ENCODE results near the gene MADD. TPM values are rescaled to one million over a fixed set of nuclear protein-coding genes. Genes with fewer than 3 reads are reported as not detected.
A peak's percentile ranks its signal among the peaks of the same experiment; 100 is the strongest.

Gene MADD
- total and polyA plus RNA-seq, 4 donors = 46.4 to 130 (median 90.9) TPM

GRCh38 chr11:47271328-47271727 is 1.4 kb downstream of the MADD start:
- DNase-seq (ENCODE audit: low read depth in 4 of 6, low spot score in 6 of 6) = no peak
- WGBS (ENCODE audit: insufficient coverage) = 72% methylated on average over 2 of the region's 4 CpGs

GRCh38 chr11:47271961-47272661 is 2.2 kb downstream of the MADD start:
- WGBS (ENCODE audit: insufficient coverage) = 39% methylated on average over 4 of the region's 11 CpGs
- Histone ChIP-seq H3K4me1 (ENCODE audit: control insufficient read depth, insufficient read depth, low read length) (peaks cover 27% of the 10 kb centered on the region), H3K4me3 (ENCODE audit: low read depth, low read length) (no peak overlapping the region), H3K9me3 (ENCODE audit: control insufficient read depth, insufficient read depth, low read length) (no peaks in the 10 kb centered on the region), H3K27me3 (ENCODE audit: control insufficient read depth, insufficient read depth, low read length) (no peaks in the 10 kb centered on the region), H3K27ac (ENCODE audit: low read depth, low read length) (no peak overlapping the region), H3K36me3 (ENCODE audit: control insufficient read depth, insufficient read depth, low read length) (peaks cover 26% of the 10 kb centered on the region)
- peak in 1 of 6 donors; percentile 23 for DNase-seq (ENCODE audit: low read depth in 4 of 6, low spot score in 6 of 6)

More at GRCh38 chr11:47271328-47271727, 1.4 kb downstream of the MADD start:
- peak overlapping the region; percentile 69 for H3K4me3 ChIP-seq (ENCODE audit: low read depth, low read length)
- H3K36me3 ChIP-seq (ENCODE audit: control insufficient read depth, insufficient read depth, low read length) = peaks cover 20% of the 10 kb centered on the region
- H3K9me3 ChIP-seq (ENCODE audit: control insufficient read depth, insufficient read depth, low read length) = no peaks in the 10 kb centered on the region
- H3K27ac ChIP-seq (ENCODE audit: low read depth, low read length) = no peak overlapping the region
- H3K4me1 ChIP-seq (ENCODE audit: control insufficient read depth, insufficient read depth, low read length) = peaks cover 27% of the 10 kb centered on the region
- no peaks in the 10 kb centered on the region for H3K27me3 ChIP-seq (ENCODE audit: control insufficient read depth, insufficient read depth, low read length)

GRCh38 chr11:47272706-47273105 is 2.8 kb downstream of the MADD start:
- Histone ChIP-seq H3K4me1 (ENCODE audit: control insufficient read depth, insufficient read depth, low read length) (peaks cover 26% of the 10 kb centered on the region), H3K27ac (ENCODE audit: low read depth, low read length) (no peak overlapping the region), H3K9me3 (ENCODE audit: control insufficient read depth, insufficient read depth, low read length) (no peaks in the 10 kb centered on the region), H3K27me3 (ENCODE audit: control insufficient read depth, insufficient read depth, low read length) (no peaks in the 10 kb centered on the region), H3K36me3 (ENCODE audit: control insufficient read depth, insufficient read depth, low read length) (peaks cover 29% of the 10 kb centered on the region), H3K4me3 (ENCODE audit: low read depth, low read length) (no peak overlapping the region)
- no peak for DNase-seq (ENCODE audit: low read depth in 4 of 6, low spot score in 6 of 6)
- WGBS (ENCODE audit: insufficient coverage) = no CpG with 5 or more reads among the region's 1 CpG

GRCh38 chr11:47274495-47275235 is 4.7 kb downstream of the MADD start:
- Histone ChIP-seq H3K9me3 (ENCODE audit: control insufficient read depth, insufficient read depth, low read length) (no peaks in the 10 kb centered on the region), H3K27ac (ENCODE audit: low read depth, low read length) (no peak overlapping the region), H3K4me1 (ENCODE audit: control insufficient read depth, insufficient read depth, low read length) (peaks cover 10% of the 10 kb centered on the region), H3K4me3 (ENCODE audit: low read depth, low read length) (no peak overlapping the region), H3K36me3 (ENCODE audit: control insufficient read depth, insufficient read depth, low read length) (peaks cover 36% of the 10 kb centered on the region), H3K27me3 (ENCODE audit: control insufficient read depth, insufficient read depth, low read length) (no peaks in the 10 kb centered on the region)
- WGBS (ENCODE audit: insufficient coverage) = 95% methylated on average over 26 of the region's 28 CpGs
- DNase-seq (ENCODE audit: low read depth in 4 of 6, low spot score in 6 of 6) = no peak

- no CpG with 5 or more reads among the region's 4 CpGs for WGBS (ENCODE audit: insufficient coverage)
- H3K27ac ChIP-seq (ENCODE audit: low read depth, low read length) = no peak overlapping the region
- H3K9me3 ChIP-seq (ENCODE audit: control insufficient read depth, insufficient read depth, low read length) = no peaks in the 10 kb centered on the region
- no peak overlapping the region for H3K4me3 ChIP-seq (ENCODE audit: low read depth, low read length)
- H3K36me3 ChIP-seq (ENCODE audit: control insufficient read depth, insufficient read depth, low read length) = peaks cover 51% of the 10 kb centered on the region
- H3K4me1 ChIP-seq (ENCODE audit: control insufficient read depth, insufficient read depth, low read length) = peaks cover 4% of the 10 kb centered on the region
- no peaks in the 10 kb centered on the region for H3K27me3 ChIP-seq (ENCODE audit: control insufficient read depth, insufficient read depth, low read length)
- DNase-seq (ENCODE audit: low read depth in 4 of 6, low spot score in 6 of 6) = no peak
Observed at GRCh38 chr11:47276923-47277322, 7.0 kb downstream of the MADD start.

- whole genome bisulfite sequencing (ENCODE audit: insufficient coverage) = no CpG with 5 or more reads among the region's 3 CpGs
- Histone ChIP-seq H3K27me3 (ENCODE audit: control insufficient read depth, insufficient read depth, low read length) (no peaks in the 10 kb centered on the region), H3K4me1 (ENCODE audit: control insufficient read depth, insufficient read depth, low read length) (no peaks in the 10 kb centered on the region), H3K27ac (ENCODE audit: low read depth, low read length) (no peak overlapping the region), H3K9me3 (ENCODE audit: control insufficient read depth, insufficient read depth, low read length) (no peaks in the 10 kb centered on the region), H3K4me3 (ENCODE audit: low read depth, low read length) (no peak overlapping the region), H3K36me3 (ENCODE audit: control insufficient read depth, insufficient read depth, low read length) (peaks cover 62% of the 10 kb centered on the region)
- DNase-seq (ENCODE audit: low read depth in 4 of 6, low spot score in 6 of 6) = no peak
Observed at GRCh38 chr11:47278058-47278457, 8.1 kb downstream of the MADD start.

GRCh38 chr11:47278769-47279168 is 8.8 kb downstream of the MADD start:
- Histone ChIP-seq H3K36me3 (ENCODE audit: control insufficient read depth, insufficient read depth, low read length) (peaks cover 69% of the 10 kb centered on the region), H3K27ac (ENCODE audit: low read depth, low read length) (no peak overlapping the region), H3K9me3 (ENCODE audit: control insufficient read depth, insufficient read depth, low read length) (no peaks in the 10 kb centered on the region), H3K4me3 (ENCODE audit: low read depth, low read length) (no peak overlapping the region), H3K4me1 (ENCODE audit: control insufficient read depth, insufficient read depth, low read length) (no peaks in the 10 kb centered on the region), H3K27me3 (ENCODE audit: control insufficient read depth, insufficient read depth, low read length) (no peaks in the 10 kb centered on the region)
- no CpG with 5 or more reads among the region's 4 CpGs for WGBS (ENCODE audit: insufficient coverage)
- DNase-seq (ENCODE audit: low read depth in 4 of 6, low spot score in 6 of 6) = no peak

GRCh38 chr11:47280099-47280498 is 10.2 kb downstream of the MADD start:
- no peak for DNase-seq (ENCODE audit: low read depth in 4 of 6, low spot score in 6 of 6)
- Histone ChIP-seq H3K4me1 (ENCODE audit: control insufficient read depth, insufficient read depth, low read length) (no peaks in the 10 kb centered on the region), H3K36me3 (ENCODE audit: control insufficient read depth, insufficient read depth, low read length) (peaks cover 75% of the 10 kb centered on the region), H3K27me3 (ENCODE audit: control insufficient read depth, insufficient read depth, low read length) (no peaks in the 10 kb centered on the region), H3K4me3 (ENCODE audit: low read depth, low read length) (no peak overlapping the region), H3K9me3 (ENCODE audit: control insufficient read depth, insufficient read depth, low read length) (no peaks in the 10 kb centered on the region), H3K27ac (ENCODE audit: low read depth, low read length) (no peak overlapping the region)

GRCh38 chr11:47280860-47281259 is 10.9 kb downstream of the MADD start:
- DNase-seq (ENCODE audit: low read depth in 4 of 6, low spot score in 6 of 6) = no peak
- Histone ChIP-seq H3K36me3 (ENCODE audit: control insufficient read depth, insufficient read depth, low read length) (peaks cover 75% of the 10 kb centered on the region), H3K27me3 (ENCODE audit: control insufficient read depth, insufficient read depth, low read length) (no peaks in the 10 kb centered on the region), H3K27ac (ENCODE audit: low read depth, low read length) (no peak overlapping the region), H3K4me3 (ENCODE audit: low read depth, low read length) (no peak overlapping the region), H3K4me1 (ENCODE audit: control insufficient read depth, insufficient read depth, low read length) (no peaks in the 10 kb centered on the region), H3K9me3 (ENCODE audit: control insufficient read depth, insufficient read depth, low read length) (no peaks in the 10 kb centered on the region)
- 43% methylated on average over 5 of the region's 5 CpGs for WGBS (ENCODE audit: insufficient coverage)

- Histone ChIP-seq H3K4me1 (ENCODE audit: control insufficient read depth, insufficient read depth, low read length) (no peaks in the 10 kb centered on the region), H3K36me3 (ENCODE audit: control insufficient read depth, insufficient read depth, low read length) (peaks cover 77% of the 10 kb centered on the region), H3K9me3 (ENCODE audit: control insufficient read depth, insufficient read depth, low read length) (no peaks in the 10 kb centered on the region), H3K27me3 (ENCODE audit: control insufficient read depth, insufficient read depth, low read length) (no peaks in the 10 kb centered on the region), H3K4me3 (ENCODE audit: low read depth, low read length) (no peak overlapping the region), H3K27ac (ENCODE audit: low read depth, low read length) (no peak overlapping the region)
- no peak for DNase-seq (ENCODE audit: low read depth in 4 of 6, low spot score in 6 of 6)
- WGBS (ENCODE audit: insufficient coverage) = 99% methylated on average over 4 of the region's 7 CpGs
Observed at GRCh38 chr11:47282462-47282861, 12.5 kb downstream of the MADD start.

Measured in spinal cord (tissue), 10 donors.